Panc1 (cell line): ENCODE data around the gene ENHO. TPM values are rescaled to one million over a fixed set of nuclear protein-coding genes. Genes with fewer than 3 reads are reported as not detected.

Source experiments
- ATAC-seq: fragments of 200-7000 bp; cut with Tn5 transposase; 2 replicates; pipeline ENCODE4 v1.9.1; 2020; ENCODE audit warnings: mild to moderate bottlenecking, moderate library complexity
- BruUV-seq: library from RNA; stranded (reverse); fragments of 400-500 nt; replicated peaks from 2 replicates; lab custom pipeline; 2021; lab: Mats Ljungman, UMichigan
- CTCF ChIA-PET: fragments of 300-600 bp; sonication (Branson Sonifier 250); formaldehyde crosslinking; loops from one replicate; lab custom pipeline; 2022; ENCODE audit warnings: antibody characterized with exemption; lab: Charles Lee
- POLR2A ChIA-PET: fragments of 300-600 bp; sonication (Branson Sonifier 250); formaldehyde crosslinking; loops from one replicate; lab custom pipeline; 2022; ENCODE audit warnings: antibody characterized with exemption; lab: Charles Lee
- DNase-seq: peaks from one replicate; pipeline ENCODE4 v3.0.0-alpha.2; 2010; ENCODE audit warnings: low read depth, low spot score
- H3K27ac ChIP-seq: 2 replicates; pipeline ENCODE4 v1.5.1; 2011; ENCODE audit warnings: mild to moderate bottlenecking, low read length, inconsistent platforms
- H3K27me3 ChIP-seq: fragments of 200-500 bp; sonication (Bioruptor generic); 2 replicates; pipeline ENCODE4 v1.6.0; 2014; ENCODE audit warnings: low read length, inconsistent platforms; ENCODE audit not compliant: control insufficient read depth, insufficient read depth
- H3K36me3 ChIP-seq: fragments of 200-500 bp; sonication (Bioruptor generic); 2 replicates; pipeline ENCODE4 v1.5.1; 2014; ENCODE audit warnings: inconsistent platforms, mild to moderate bottlenecking, low read length, moderate library complexity; ENCODE audit not compliant: control insufficient read depth, insufficient read depth
- H3K4me1 ChIP-seq: 2 replicates; pipeline ENCODE4 v1.5.1; 2011; ENCODE audit warnings: inconsistent platforms, mild to moderate bottlenecking, low read length, moderate library complexity; ENCODE audit not compliant: control insufficient read depth, insufficient read depth
- H3K4me3 ChIP-seq, 2 experiments: 2 replicates each; pipeline ENCODE4 v1.5.1; 2011 to 2012; ENCODE audit warnings: low read depth in 2 of 2, low read length in 2 of 2, mild to moderate bottlenecking in 2 of 2, inconsistent platforms in 1 of 2, moderate library complexity in 1 of 2
- H3K9me3 ChIP-seq: fragments of 200-500 bp; sonication (Bioruptor generic); 2 replicates; pipeline ENCODE4 v1.5.1; 2014; ENCODE audit warnings: low read depth, mild to moderate bottlenecking, inconsistent platforms, low read length, moderate library complexity; ENCODE audit not compliant: control insufficient read depth, insufficient read depth
- CTCF ChIP-seq: fragments of 450-650 bp; IDR thresholded peaks from 2 replicates; pipeline ENCODE4 v1.5.1; 2017; ENCODE audit warnings: mild to moderate bottlenecking
- POLR2AphosphoS5 ChIP-seq: IDR thresholded peaks from 2 replicates; pipeline ENCODE4 v1.6.1; 2012; ENCODE audit warnings: mild to moderate bottlenecking, low read depth, low read length, moderate library complexity
- SIN3A ChIP-seq: IDR thresholded peaks from 2 replicates; pipeline ENCODE4 v1.6.1; 2012; ENCODE audit warnings: low read depth, mild to moderate bottlenecking, low read length, moderate library complexity, borderline replicate concordance; ENCODE audit not compliant: insufficient read depth
- TCF7L2 ChIP-seq: IDR thresholded peaks from 2 replicates; pipeline ENCODE4 v1.6.1; 2011; ENCODE audit warnings: mild to moderate bottlenecking, low read depth, low read length, inconsistent platforms
- in situ Hi-C: cut with HindIII; loops from 2 replicates; pipeline ENCODE4 v1.10.0; 2016; ENCODE audit warnings: low sequenced_read_pairs, low pct_unique_long_range_greater_than_20kb
- intact Hi-C: fragments of 100-400 bp; cut with micrococcal nuclease; formaldehyde crosslinking; loops from one replicate; pipeline ENCODE4 v1.10.0; 2022; ENCODE audit not compliant: unreplicated experiment
- total RNA-seq: library from RNA; stranded (reverse); gene quantifications from one replicate; pipeline ENCODE4 v1.2.1, GENCODE V29; 2021; ENCODE audit not compliant: unreplicated experiment
- TF ChIP-seq, protein P1 (sequence below), 2 experiments: IDR thresholded peaks; 2 replicates each; pipeline ENCODE4 v1.6.1; 2011 to 2012; ENCODE audit warnings: low read depth in 2 of 2, control low read depth in 1 of 2, low read length in 1 of 2, mild to moderate bottlenecking in 1 of 2, moderate library complexity in 1 of 2; ENCODE audit not compliant: insufficient read depth in 1 of 2

ENHO gene
- total RNA-seq, 1 experiment from 2014 or later, result 7.2 TPM

DNA sequence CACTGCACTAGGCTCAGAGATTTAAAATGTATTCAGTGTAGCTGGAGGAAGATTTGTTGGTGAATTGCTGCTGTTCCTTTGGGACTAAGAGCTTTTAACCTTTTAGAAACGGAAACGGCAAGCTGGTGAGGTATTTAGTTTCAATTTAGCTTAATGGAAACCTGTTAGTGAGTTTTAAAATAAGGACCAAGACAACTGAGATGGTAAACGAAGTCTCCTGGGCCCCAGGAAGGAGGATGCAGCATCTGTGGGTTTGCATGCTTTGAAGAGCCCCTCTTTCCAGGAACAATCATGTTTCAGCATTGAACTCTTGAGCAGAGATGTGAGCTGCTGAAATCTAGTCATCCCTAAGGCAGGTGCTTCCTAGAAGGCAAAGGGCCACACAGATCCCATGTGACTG, 47.7 kb downstream of the ENHO start:
- TF ChIP-seq POLR2AphosphoS5 (no peak), SIN3A (no peak), CTCF (no peak), TCF7L2 (no peak)
- TF ChIP-seq, protein P1, sequence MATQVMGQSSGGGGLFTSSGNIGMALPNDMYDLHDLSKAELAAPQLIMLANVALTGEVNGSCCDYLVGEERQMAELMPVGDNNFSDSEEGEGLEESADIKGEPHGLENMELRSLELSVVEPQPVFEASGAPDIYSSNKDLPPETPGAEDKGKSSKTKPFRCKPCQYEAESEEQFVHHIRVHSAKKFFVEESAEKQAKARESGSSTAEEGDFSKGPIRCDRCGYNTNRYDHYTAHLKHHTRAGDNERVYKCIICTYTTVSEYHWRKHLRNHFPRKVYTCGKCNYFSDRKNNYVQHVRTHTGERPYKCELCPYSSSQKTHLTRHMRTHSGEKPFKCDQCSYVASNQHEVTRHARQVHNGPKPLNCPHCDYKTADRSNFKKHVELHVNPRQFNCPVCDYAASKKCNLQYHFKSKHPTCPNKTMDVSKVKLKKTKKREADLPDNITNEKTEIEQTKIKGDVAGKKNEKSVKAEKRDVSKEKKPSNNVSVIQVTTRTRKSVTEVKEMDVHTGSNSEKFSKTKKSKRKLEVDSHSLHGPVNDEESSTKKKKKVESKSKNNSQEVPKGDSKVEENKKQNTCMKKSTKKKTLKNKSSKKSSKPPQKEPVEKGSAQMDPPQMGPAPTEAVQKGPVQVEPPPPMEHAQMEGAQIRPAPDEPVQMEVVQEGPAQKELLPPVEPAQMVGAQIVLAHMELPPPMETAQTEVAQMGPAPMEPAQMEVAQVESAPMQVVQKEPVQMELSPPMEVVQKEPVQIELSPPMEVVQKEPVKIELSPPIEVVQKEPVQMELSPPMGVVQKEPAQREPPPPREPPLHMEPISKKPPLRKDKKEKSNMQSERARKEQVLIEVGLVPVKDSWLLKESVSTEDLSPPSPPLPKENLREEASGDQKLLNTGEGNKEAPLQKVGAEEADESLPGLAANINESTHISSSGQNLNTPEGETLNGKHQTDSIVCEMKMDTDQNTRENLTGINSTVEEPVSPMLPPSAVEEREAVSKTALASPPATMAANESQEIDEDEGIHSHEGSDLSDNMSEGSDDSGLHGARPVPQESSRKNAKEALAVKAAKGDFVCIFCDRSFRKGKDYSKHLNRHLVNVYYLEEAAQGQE (IDR thresholded peaks at IDR 0.05; ENCODE audit: insufficient read depth in 1 of 2, low read depth in 2 of 2, low read length in 1 of 2), result no peak
- in situ Hi-C loops (no loop called here), intact Hi-C loops (no loop called here)
- CTCF ChIA-PET, result interaction anchor here (1.1 kb wide), 1 partner anchor 26 kb away, joined by 3 read pairs; no protein-coding TSS in a partner anchor
- Histone ChIP-seq H3K9me3 (no peaks in the 10 kb centered on the region), H3K27me3 (no peaks in the 10 kb centered on the region; the same call in 1 of the 2 replicates), H3K4me3 (no peak overlapping the region), H3K27ac (no peak overlapping the region), H3K4me1 (no peaks in the 10 kb centered on the region), H3K36me3 (no peaks in the 10 kb centered on the region)
- DNase-seq (no peak), ATAC-seq (no peak)
- no TSS peak for BruUV-seq
- POLR2A ChIA-PET, result no interaction called here

Other genes with a start within 250 kb of the ENHO start
- 7.2 TPM for gene KIF24, start 193.7 kb downstream of the ENHO start, total RNA-seq
- gene NUDT2, start 193.4 kb downstream of the ENHO start, total RNA-seq, result 36.2 TPM
- 9.7 TPM for gene MYORG, start 146.1 kb downstream of the ENHO start, total RNA-seq
- gene FAM219A, start 64.4 kb downstream of the ENHO start, total RNA-seq, result 38.6 TPM
- gene DNAI1, start 64.2 kb downstream of the ENHO start, total RNA-seq, result 2.2 TPM
- gene CNTFR, start 66.7 kb upstream of the ENHO start, total RNA-seq, result 2.7 TPM
- gene RPP25L, start 89.1 kb upstream of the ENHO start, total RNA-seq, result 30.4 TPM
- gene DCTN3, start 97.5 kb upstream of the ENHO start, total RNA-seq, result 110 TPM
- 0.33 TPM for gene ARID3C, start 106.1 kb upstream of the ENHO start, total RNA-seq
- 131 TPM for gene SIGMAR1, start 114.8 kb upstream of the ENHO start, total RNA-seq
- gene GALT, start 123.7 kb upstream of the ENHO start, total RNA-seq, result 42.5 TPM
- 21.6 TPM for gene IL11RA, start 129.2 kb upstream of the ENHO start, total RNA-seq
- gene CCL27, start 139.7 kb upstream of the ENHO start, total RNA-seq, result 0.95 TPM
- gene CCL19, start 168.3 kb upstream of the ENHO start, total RNA-seq, result not detected
- gene CCL21, start 187.1 kb upstream of the ENHO start, total RNA-seq, result not detected